ENCODE results near the gene MRGPRD.

MRGPRD gene

GRCh38 chr11:69010361-69010891, 29.6 kb upstream of the MRGPRD start:
- Histone ChIP-seq H3F3A (ENCODE audit: insufficient read depth, low read length) (no peaks in the 10 kb centered on the region), H3K9me3 (replicated peaks; ENCODE audit: insufficient read depth, low read length) (no peaks in the 10 kb centered on the region), H3K9ac (ENCODE audit: low read length) (no peak overlapping the region), H3K4me3 (ENCODE audit: low read length) (no peak overlapping the region), H3K79me2 (ENCODE audit: low read length) (no peaks in the 10 kb centered on the region), H2AFZ (ENCODE audit: low read length) (no peak overlapping the region), H3K4me2 (ENCODE audit: low read depth, low read length) (no peak overlapping the region), H3K27ac (ENCODE audit: low read length) (no peak overlapping the region), H4K20me1 (ENCODE audit: insufficient read depth, low read length) (no peaks in the 10 kb centered on the region), H3K4me1 (ENCODE audit: low read length) (no peaks in the 10 kb centered on the region), H3K27me3 (replicated peaks; ENCODE audit: insufficient read depth, low read length) (peaks cover 99% of the 10 kb centered on the region), H3K36me3 (replicated peaks; ENCODE audit: insufficient read depth, low read length) (no peaks in the 10 kb centered on the region), H3K9me2 (replicated peaks; ENCODE audit: insufficient read depth, low read length) (no peaks in the 10 kb centered on the region)
- DNase-seq, result no peak
- TF ChIP-seq CTCF (IDR thresholded peaks at IDR 0.05; ENCODE audit: low read length) (no peak), EZH2 (optimal IDR thresholded peaks at IDR 0.05; ENCODE audit: low read depth, low read length) (no peak), EZH2phosphoT487 (IDR thresholded peaks at IDR 0.05; ENCODE audit: low read length) (no peak)

DNA sequence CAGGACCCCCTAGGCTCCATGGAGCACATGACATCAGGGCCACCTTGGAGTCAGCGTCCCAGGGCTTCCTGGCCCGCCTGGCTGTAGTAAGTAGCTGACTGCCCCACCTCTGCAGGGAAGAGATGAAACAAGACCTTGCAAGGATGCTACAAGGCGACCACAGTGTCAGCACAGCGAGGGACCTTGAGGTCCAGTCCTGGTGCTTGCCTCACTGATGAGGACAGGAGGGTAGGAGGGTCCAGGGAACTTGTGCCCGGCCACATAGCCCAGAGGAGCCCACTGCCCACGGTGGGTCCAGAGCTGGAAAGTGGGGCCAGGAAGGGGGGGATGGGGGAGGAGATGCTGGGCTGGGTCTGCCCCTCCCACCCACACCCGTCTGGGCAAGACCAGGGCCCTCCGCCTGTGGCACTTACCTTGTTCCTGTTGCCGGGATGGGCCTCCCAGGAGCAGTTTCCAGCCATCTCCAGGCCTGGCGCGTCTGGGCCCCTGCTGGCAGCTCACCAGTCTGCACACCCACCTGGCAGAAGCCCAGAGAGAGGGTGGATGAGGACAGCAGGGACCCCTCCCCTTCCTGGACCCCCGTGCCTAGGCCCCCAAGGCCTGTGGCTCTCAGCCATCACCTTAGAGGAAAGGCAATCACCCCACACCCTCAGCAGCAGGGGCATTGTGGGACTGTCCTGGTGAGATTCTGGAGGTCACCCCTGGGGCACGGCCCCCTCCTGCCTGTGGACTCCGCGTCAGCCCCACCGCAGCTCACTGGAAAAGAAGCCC, 28.8 kb upstream of the MRGPRD start:
- H3K36me3 ChIP-seq (replicated peaks; ENCODE audit: insufficient read depth, low read length), result no peaks in the 10 kb centered on the region
- H3K4me1 ChIP-seq (ENCODE audit: low read length), result no peaks in the 10 kb centered on the region
- no peak for DNase-seq
- TF ChIP-seq EZH2phosphoT487 (IDR thresholded peaks at IDR 0.05; ENCODE audit: low read length) (no peak), EZH2 (optimal IDR thresholded peaks at IDR 0.05; ENCODE audit: low read depth, low read length) (no peak), CTCF (IDR thresholded peaks at IDR 0.05; ENCODE audit: low read length) (no peak)
- H3F3A ChIP-seq (ENCODE audit: insufficient read depth, low read length), result no peaks in the 10 kb centered on the region
- no peak overlapping the region for H3K4me3 ChIP-seq (ENCODE audit: low read length)
- H4K20me1 ChIP-seq (ENCODE audit: insufficient read depth, low read length), result no peaks in the 10 kb centered on the region
- H3K9me3 ChIP-seq (replicated peaks; ENCODE audit: insufficient read depth, low read length), result no peaks in the 10 kb centered on the region
- H2AFZ ChIP-seq (ENCODE audit: low read length), result no peak overlapping the region
- H3K9ac ChIP-seq (ENCODE audit: low read length), result no peak overlapping the region
- H3K9me2 ChIP-seq (replicated peaks; ENCODE audit: insufficient read depth, low read length), result no peaks in the 10 kb centered on the region
- no peak overlapping the region for H3K4me2 ChIP-seq (ENCODE audit: low read depth, low read length)
- H3K27ac ChIP-seq (ENCODE audit: low read length), result no peak overlapping the region
- peaks cover 100% of the 10 kb centered on the region for H3K27me3 ChIP-seq (replicated peaks; ENCODE audit: insufficient read depth, low read length)
- no peaks in the 10 kb centered on the region for H3K79me2 ChIP-seq (ENCODE audit: low read length)

DNA sequence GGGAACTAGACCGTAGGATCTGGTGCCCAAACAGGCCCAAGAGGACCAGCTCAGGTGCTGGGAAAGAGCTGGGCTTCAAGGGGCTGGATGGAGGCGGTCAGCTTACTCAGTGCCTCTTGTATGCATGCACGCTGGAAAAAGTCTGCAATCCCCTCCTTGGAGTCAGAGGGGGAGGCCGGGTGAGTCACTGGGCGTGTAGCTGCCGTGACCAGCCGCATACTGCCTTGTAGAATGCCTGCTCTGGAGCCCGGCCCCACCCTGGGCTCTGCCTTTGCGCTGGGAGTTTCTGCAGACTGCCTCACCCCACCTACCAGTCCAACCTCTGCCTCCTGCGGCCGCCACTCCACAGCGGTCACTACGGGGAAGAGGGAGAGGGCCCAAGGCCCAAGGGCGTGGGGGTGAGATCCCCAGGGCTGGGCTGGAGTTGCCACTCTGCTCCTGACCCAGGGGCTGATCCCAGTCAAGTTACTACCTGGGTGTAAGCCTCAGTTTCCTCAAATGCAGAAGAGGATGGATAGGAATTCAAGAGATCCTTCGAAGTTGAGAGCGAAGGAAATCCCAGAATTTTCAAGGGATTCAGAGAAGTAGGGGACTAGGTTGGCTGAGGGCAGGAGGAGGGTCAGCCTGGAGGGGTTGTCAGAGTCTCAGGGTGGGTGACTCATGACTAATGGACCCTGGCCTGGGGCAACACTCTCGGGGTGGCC, 28.1 kb upstream of the MRGPRD start:
- H2AFZ ChIP-seq (ENCODE audit: low read length), result no peak overlapping the region
- DNase-seq, result no peak
- no peaks in the 10 kb centered on the region for H3F3A ChIP-seq (ENCODE audit: insufficient read depth, low read length)
- peaks cover 100% of the 10 kb centered on the region for H3K27me3 ChIP-seq (replicated peaks; ENCODE audit: insufficient read depth, low read length)
- no peak for TF ChIP-seq EZH2phosphoT487 (IDR thresholded peaks at IDR 0.05; ENCODE audit: low read length)
- no peak for TF ChIP-seq EZH2 (optimal IDR thresholded peaks at IDR 0.05; ENCODE audit: low read depth, low read length)
- no peak for TF ChIP-seq CTCF (IDR thresholded peaks at IDR 0.05; ENCODE audit: low read length)
- H3K4me2 ChIP-seq (ENCODE audit: low read depth, low read length), result no peak overlapping the region
- H3K9me2 ChIP-seq (replicated peaks; ENCODE audit: insufficient read depth, low read length), result no peaks in the 10 kb centered on the region
- H3K4me1 ChIP-seq (ENCODE audit: low read length), result no peaks in the 10 kb centered on the region
- no peak overlapping the region for H3K4me3 ChIP-seq (ENCODE audit: low read length)
- no peak overlapping the region for H3K9ac ChIP-seq (ENCODE audit: low read length)
- H3K9me3 ChIP-seq (replicated peaks; ENCODE audit: insufficient read depth, low read length), result no peaks in the 10 kb centered on the region
- H3K79me2 ChIP-seq (ENCODE audit: low read length), result no peaks in the 10 kb centered on the region
- no peaks in the 10 kb centered on the region for H4K20me1 ChIP-seq (ENCODE audit: insufficient read depth, low read length)
- H3K27ac ChIP-seq (ENCODE audit: low read length), result no peak overlapping the region
- H3K36me3 ChIP-seq (replicated peaks; ENCODE audit: insufficient read depth, low read length), result no peaks in the 10 kb centered on the region
